HG02642 (cell line): ENCODE data around the gene GATAD1.
"Not testable (repeated sequence)": the region's sequence is repeated elsewhere in the genome, so short reads cannot be mapped to it uniquely, and the experiment has no call there.

Source experiments
- ATAC-seq: cut with Tn5 transposase; IDR thresholded peaks from one replicate; pipeline ENCODE4 v1.9.1; 2021; ENCODE audit warnings: mild to moderate bottlenecking; ENCODE audit not compliant: unreplicated experiment, poor library complexity

Gene GATAD1, protein sequence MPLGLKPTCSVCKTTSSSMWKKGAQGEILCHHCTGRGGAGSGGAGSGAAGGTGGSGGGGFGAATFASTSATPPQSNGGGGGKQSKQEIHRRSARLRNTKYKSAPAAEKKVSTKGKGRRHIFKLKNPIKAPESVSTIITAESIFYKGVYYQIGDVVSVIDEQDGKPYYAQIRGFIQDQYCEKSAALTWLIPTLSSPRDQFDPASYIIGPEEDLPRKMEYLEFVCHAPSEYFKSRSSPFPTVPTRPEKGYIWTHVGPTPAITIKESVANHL

DNA sequence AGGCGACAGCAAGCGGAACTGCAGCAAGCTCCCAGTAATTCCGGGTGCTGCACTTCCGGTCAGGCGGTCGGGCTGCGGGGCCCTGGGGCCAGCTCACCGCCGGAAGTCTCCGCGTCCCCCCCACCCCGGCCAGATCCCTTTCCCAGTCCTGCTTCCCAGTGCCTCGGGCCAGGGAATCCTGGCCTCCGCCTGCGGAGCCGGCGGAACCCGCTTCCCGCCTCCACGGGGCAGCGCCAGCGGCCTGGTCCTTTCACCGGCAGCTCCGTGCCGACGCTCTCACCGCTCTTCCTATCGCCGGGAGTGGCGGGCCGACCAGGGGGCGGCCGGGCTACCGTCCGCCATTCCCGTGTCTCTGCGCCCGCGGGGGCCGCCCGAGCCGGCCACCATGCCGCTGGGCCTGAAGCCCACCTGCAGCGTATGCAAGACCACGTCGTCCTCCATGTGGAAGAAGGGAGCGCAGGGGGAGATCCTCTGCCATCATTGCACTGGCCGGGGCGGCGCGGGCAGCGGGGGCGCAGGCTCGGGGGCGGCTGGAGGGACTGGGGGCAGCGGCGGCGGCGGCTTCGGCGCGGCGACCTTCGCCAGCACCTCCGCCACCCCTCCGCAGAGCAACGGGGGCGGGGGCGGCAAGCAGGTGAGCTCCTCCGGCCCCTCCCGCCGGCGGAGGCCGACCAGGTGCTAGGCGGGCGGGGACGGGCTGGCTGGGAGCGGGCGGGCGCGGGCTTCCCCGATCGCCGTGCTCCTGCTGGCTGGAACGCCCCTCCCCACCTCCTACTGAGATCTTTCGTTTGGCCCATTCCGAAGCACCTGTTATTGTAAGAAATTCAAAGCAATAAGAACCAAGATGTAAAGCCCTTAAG, at the start of gene GATAD1:
Gene GATAD1 (plus strand): TSS at position 138 of the 860 bp plus-strand sequence. CDS start 248 bp downstream, at position 386.
- ATAC-seq = peak; percentile 88

DNA sequence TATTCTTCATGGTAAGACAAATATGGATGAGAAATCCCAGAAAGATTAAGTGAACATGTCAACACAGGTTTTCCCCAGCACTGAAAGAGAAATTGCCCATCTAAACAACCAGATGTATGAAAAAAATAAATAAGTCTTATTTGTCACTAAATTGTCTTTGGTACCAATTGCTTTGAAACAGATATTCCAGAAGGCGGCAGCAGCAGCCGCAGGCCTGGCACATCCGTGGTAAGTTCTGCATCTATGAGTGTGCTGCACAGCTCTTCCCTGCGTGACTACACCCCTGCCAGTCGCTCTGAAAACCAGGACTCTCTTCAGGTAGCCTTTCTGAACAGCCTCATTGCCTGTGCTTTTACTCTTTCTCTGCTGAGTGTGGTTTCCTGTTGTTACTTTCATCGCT, 49.7 kb upstream of the GATAD1 start:
- ATAC-seq = no peak

DNA sequence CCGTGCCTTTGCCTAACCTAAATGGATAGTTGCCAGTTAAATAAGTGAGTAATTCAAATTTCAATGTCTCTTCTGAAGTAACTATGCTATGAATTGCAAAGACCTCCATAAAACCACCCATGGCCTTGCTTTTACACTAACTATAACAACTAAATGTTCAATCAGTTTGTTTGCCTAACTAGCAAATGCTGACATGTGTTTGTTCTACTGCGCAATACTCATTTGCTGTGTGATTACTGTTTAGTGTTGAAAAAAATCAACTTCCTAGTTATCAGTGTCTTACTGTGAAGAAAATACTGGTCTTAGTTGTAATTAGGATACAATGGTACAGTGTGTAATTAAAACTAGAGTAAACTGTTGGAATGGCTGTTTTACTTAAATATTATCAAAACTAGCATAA, 47.3 kb upstream of the GATAD1 start:
- no peak for ATAC-seq

DNA sequence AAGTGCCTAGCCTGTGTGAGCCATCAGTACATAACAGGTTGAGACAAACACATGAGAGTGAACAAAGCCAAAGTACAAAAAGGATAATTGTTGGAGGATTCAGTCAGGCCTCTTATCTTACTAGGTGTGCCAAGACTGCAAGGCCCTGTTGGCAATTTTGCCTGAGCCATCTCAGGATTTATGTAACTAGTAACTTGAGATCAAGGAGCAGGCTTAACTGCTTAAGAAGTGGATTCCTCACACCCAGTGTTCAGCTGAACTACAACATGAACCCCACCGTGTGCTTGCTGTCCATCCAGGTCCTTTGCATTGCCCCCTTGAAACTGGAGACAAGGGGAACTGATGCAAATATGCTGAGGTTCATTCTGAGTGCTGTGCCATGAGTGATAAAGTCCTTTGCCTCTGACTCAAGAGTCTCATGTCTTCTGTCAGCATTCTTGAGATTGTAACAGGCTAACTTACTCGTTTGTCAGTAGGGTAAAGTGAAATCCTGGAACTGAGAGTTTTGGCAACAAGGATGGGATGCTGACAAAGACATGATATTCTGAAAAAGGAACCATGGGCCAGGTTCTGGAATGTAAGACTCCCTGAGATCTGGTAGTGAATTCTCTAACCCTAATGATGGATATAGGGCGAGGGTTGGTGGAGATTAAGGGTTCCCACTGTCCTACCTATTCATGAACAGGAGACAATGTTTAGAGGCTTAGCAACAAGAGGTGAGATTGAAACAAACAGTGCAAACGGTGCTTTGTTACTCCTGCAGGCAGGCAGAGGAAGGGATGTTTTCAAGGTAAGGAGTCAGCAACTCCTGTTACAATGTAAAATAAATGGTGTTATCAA, 44.1 kb upstream of the GATAD1 start:
- ATAC-seq = no peak

DNA sequence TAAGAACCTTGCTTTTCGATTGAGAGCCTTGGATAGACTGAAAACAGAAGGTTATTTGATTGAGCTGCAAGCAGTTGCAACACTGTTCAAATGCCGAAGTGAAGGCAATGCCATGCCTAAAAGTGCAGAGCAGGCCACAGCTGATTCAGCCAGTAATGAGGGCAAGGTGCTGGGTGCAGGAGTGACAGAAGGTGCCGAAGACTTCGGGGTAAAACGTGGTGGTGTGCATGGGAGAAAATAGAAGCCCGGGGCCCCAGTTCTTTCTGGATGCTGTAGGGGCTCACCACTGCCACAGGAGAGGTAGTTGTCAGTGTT, 43.6 kb upstream of the GATAD1 start:
- ATAC-seq = no peak

DNA sequence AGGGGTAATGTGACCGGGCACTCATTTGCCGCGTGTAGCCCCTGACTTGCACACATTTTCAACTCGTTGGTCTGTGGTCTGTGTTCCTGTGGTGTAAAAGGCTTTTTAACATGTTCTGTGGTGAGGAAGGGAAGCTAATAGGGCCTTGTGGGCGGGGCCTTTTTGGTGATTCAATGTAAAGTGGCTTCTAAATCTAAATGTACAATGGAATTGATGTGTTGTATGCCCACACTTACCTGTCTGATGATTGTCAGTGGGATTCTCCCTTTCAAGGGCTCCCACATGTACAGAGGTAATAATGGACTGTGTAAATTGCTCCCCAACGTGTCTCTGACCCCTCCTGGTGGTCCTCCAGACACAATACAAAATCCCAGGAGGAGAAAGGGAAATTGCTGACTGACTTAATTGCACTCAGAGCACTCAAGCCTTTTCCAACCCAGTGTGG, 43.1 kb upstream of the GATAD1 start:
- ATAC-seq = no peak

DNA sequence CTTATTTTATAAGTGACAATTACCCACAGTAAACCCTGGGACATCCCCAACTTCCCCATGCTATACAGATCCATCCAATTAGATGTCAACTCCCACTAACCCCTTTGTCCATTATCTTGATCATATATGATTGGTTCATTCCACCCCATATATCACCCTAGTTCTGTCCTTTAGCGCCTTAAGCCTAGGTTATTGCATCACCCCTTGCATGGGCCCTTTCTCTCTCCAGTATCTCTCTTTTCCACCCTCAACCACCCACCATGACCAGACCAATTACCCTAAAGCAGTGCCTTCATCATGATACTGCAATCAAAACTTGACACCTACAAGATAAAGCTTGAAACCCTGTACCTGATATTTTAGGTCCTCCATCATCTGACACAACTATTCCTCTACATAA, 37.9 kb upstream of the GATAD1 start:
- no peak for ATAC-seq

DNA sequence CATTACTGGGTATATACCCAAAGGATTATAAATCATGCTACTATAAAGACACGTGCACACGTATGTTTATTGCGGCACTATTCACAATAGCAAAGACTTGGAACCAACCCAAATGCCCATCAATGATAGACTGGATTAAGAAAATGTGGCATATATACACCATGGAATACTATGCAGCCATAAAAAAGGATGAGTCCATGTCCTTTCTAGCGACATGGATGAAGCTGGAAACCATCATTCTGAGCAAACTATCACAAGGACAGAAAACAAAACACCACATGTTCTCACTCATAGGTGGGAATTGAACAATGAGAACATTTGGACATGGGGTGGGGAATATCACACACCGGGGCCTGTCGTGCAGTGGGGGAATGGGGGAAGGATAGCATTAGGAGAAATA, 37.1 kb upstream of the GATAD1 start:
- ATAC-seq = not testable (repeated sequence)

DNA sequence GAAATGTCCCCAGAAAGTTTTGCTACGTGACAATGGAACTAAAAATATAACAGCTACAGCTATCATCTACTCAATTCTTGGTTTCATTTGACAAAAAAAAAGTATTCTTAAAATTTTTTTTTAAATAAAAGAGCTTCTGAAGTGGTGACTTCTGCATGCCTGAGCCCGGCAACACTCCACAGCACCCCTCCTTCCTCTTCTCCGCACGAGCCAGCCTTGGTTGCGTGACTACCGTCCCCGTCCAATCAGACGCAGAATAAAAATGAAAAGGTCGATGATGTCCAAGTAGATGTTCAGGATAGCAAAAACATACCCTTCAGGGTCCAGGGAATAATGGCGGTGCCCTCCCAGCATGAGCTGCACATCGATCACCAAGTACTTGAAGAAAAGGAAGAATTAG, 34.5 kb upstream of the GATAD1 start:
- no peak for ATAC-seq

DNA sequence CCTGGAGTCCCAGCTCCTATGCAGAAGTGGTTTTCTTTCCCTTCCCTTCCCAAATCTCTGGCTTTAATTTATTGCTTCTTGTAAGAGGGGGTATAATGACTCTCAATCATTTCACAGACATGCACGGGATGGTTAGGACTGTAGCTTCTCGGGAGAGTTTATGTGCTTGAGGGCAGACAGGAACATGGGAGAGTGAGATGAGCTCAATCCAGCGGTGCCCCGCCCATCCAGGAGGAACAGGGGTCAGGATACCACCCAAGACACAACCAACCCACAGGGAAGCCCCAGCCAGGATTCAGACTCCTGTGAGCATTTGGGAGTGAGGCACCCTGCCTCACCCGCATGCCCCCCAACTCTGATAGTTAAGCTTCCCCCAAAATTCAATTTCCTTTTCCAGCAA, 33.7 kb upstream of the GATAD1 start:
- no peak for ATAC-seq

DNA sequence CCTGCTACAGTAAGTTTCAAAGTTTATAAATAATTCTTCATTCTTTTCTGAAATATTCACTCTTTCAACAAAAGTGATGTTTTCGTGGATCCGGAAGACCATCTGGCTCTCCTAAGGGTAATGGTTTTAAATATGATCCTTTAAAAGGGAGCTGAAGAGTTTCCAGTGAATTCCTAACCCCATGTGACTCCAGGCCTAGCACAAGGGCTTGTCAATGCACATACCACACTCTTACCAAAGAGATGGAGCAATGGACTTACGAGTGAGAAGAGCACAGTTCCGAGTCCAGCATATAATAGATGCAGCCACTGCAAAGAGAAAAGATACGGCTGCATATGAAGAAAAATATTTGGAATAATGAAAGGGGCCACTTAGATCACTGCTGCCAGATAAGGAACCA, 32.1 kb upstream of the GATAD1 start:
- ATAC-seq = no peak

DNA sequence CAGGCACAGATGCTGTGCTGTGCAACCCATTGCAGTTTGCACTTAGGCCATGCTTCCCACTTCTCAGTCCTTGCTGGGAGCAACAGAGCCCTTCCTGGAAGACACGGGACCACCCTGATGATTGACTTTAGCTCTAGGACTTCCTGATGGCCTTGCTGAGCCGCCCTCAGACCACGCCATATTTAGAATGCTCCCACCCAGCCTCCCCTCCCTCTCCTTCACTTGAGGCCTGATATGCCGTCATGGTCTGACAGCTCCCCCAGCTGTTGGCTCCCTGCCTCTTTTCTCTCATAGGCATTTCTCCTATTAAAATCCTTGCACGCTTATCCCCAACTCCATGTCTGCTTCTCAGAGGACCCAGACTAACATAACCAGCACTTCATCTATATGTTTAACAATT, 29.4 kb upstream of the GATAD1 start:
- no peak for ATAC-seq

DNA sequence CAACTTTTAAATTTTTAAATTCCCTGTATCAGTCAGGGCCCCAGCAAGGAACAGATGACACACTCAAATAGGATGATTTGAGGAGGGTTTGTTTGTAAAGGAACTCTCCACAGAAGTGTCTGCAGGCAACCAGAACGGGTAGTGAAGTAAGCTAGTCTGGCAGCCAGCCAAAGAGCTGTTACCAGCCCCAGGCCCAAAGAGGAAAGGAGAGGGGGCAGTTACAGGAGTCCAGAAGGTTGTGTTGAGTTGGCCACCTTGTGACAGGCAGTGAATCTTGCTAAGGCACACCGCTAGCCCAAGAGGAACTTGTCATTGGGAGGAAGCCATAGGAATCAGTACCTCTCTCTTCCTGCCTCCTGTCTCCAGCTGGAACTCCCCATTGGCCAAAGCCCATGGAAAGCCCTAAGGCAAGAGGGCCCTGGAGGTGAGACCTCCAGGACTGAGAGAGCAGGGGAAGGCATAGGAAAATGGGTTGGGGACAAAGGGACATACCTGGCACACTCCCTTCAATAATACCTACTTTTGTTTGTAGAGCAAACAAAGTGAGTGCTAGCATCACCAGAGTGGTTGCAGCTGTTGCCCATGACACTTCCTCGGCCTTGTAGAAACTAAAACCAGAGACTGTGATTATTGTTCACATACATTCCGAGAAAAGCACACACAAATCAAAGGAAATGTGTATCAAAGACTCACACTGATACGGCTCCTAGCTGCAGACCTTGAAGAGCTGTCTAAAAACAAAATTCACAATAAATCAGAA, 25.4 kb upstream of the GATAD1 start:
- no peak for ATAC-seq

DNA sequence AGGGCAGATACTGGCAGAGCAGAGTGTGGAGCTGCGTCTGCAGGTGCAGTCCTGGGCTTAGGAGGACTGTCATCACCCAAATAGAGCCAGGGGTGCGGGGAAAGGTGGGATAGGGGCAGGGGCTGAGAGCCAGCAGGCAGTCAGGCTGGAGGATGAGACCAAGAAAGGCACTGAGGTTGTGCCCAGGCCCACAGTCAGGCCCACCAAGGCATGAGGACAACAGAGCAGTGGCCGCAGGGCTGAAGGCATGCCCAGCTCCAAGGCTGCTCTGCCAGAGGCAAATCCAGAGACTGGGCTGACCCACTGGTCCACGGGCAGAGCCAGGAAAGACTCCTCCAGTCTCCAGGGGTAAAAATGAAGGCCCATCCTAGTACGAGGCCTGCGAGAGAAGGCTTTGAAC, 24.4 kb upstream of the GATAD1 start:
- no peak for ATAC-seq

DNA sequence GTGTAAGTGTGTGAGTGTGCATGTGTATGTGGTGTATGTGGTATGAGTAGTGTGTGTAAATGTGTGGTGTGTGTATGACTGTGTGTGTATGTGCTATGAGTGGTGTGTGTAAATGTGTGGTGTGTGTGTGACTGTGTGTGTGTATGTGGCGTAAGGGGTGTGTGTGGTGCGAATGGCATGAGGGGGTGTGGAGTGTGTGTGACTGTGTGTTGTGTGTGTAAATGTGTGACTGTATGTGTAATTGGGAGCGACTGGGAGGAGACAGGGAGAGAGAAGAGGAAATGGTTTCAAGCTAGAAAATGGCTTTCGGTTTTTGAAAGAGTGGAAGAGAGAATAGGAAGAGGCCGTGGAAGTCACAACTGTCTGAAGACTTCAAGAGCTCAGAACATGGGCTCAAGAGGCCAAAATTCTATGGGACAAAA, 23.6 kb upstream of the GATAD1 start:
- no peak for ATAC-seq

DNA sequence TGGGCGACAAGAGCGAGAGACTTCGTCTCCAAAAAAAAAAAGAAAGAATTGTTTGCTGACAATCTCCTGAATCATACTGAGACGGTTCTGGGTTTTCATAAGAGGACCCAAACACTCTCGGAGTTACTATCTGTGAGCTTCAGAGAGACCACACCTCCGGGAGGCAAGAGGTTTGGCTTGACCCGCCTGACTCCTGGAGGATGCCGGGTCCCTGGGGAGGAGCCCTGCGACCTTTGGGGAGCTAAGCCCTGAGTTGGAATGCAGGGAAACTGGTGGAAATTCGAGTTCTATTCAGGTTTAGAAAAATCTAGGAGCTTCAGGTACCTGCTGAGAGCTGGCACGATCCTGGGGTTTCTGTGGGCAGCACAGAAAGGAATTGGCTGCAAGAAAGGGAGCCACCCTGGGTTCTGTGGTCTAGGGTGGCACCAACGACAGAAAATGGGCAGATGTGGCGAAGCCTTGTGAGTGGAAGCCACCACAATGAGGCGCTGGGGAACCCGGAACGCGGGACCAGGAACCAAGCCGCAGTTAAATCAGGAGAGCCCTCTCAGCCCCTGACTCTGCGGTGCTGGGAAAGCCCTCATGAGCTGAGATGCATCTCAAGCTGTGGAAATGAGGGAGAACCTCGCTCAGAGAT, 21.9 kb upstream of the GATAD1 start:
- ATAC-seq = no peak

DNA sequence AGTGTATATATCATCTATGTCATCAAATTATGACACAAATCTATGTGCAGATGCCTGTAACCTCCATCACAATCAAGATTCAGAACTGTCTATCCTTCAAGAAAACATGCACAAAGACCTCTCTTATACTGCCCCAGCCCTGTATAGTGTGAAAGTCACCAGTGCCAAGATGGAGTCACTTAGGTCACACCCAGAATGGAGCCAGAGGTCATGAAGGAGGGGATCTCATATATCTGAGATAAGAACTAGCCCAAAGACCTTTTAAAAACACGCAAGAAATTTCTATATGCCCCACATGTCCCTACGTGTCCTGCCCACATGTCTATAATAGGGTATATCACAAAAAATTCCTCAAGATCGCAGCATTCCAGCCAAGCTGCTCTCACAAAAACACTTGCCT, 20.1 kb upstream of the GATAD1 start:
- no peak for ATAC-seq

DNA sequence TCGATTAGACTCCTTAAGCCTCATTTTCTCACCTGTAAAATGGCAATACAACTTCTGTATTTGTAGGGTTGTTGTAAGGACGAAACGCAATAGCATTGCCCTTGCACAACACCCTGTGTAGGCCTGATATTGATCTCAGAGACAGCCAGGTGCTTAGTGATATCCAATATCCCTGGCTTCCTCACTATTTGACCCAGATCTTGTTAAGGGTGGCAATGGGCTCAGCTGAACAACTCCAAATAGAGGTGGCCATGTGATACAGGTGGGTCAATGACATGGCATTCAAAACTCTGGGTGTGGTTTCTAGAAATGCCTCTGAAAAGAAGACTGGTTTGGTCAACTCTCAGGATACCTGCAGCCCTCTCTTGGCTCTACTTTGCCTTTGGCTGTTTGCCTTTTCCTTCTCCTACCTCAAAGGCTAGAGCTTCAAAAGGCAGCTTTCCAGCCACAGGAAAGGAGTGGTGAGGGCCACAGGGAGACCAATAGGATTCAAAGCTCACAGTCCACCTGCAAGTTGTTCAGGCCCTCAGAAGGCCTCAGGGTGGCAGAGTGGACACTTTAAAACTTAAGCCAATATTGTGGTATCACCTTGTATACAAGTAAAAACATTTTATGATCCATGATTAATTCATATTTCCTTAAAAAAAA, 14.9 kb upstream of the GATAD1 start:
- no peak for ATAC-seq

DNA sequence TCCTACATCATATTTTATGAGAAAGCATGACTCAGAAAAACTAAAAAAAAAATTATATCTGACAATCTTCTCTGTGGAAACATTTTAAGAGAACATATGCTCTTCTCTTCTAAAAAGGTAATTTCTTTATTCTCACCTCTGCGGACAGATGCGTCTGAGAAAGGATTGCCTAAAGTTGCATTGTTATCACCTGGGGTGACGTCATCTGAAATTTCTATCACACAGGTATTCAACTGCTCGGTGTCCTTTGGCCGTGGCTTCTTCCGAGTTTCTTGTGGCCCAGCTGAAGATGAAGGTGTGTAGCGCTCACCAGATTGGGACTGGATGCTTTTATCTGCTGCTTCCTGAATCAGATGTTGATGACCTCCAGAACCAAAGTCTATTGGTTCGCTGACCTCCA, 14.3 kb upstream of the GATAD1 start:
- ATAC-seq = no peak
